Measurements from ENCODE around the gene MCM9.
"Not testable (repeated sequence)": the region's sequence is repeated elsewhere in the genome, so short reads cannot be mapped to it uniquely, and the experiment has no call there.

MCM9 gene

GRCh38 chr6:118788702-118789101 is 146.3 kb downstream of the MCM9 start:
- DNase-seq = no peak

GRCh38 chr6:118787724-118788423 is 147.1 kb downstream of the MCM9 start:
- DNase-seq = no peak

- no peak for DNase-seq
Measured at GRCh38 chr6:118786596-118787453, 148.1 kb downstream of the MCM9 start.

GRCh38 chr6:118785601-118786000 is 149.4 kb downstream of the MCM9 start:
- no peak for DNase-seq

GRCh38 chr6:118784641-118785164 is 150.3 kb downstream of the MCM9 start:
- no peak for DNase-seq

GRCh38 chr6:118783931-118784550 is 150.9 kb downstream of the MCM9 start:
- DNase-seq = peak; percentile 56

GRCh38 chr6:118782651-118783050 is 152.3 kb downstream of the MCM9 start:
- DNase-seq = no peak

GRCh38 chr6:118781897-118782296 is 153.1 kb downstream of the MCM9 start:
- no peak for DNase-seq

- DNase-seq = no peak
Measured at GRCh38 chr6:118780668-118781067, 154.3 kb downstream of the MCM9 start.

GRCh38 chr6:118776607-118777549 is 158.1 kb downstream of the MCM9 start:
- peak; percentile 67 for DNase-seq

GRCh38 chr6:118775381-118775780 is 159.6 kb downstream of the MCM9 start:
- DNase-seq = no peak

- DNase-seq = no peak
Measured at GRCh38 chr6:118774581-118774980, 160.4 kb downstream of the MCM9 start.

- DNase-seq = no peak
Measured at GRCh38 chr6:118772886-118773285, 162.1 kb downstream of the MCM9 start.

GRCh38 chr6:118771253-118771652 is 163.7 kb downstream of the MCM9 start:
- no peak for DNase-seq

GRCh38 chr6:118770835-118771234 is 164.1 kb downstream of the MCM9 start:
- DNase-seq = no peak

GRCh38 chr6:118770112-118770788 is 164.7 kb downstream of the MCM9 start:
- DNase-seq = no peak

GRCh38 chr6:118768904-118769325 is 166.0 kb downstream of the MCM9 start:
- DNase-seq = no peak

GRCh38 chr6:118768441-118768840 is 166.5 kb downstream of the MCM9 start:
- DNase-seq = no peak

- DNase-seq = not testable (repeated sequence)
Measured at GRCh38 chr6:118765316-118765715, 169.6 kb downstream of the MCM9 start.

- DNase-seq = no peak
Measured at GRCh38 chr6:118764766-118765165, 170.2 kb downstream of the MCM9 start.
